GM21526 (cell line): ENCODE results near the gene APOC3.
"Not testable (repeated sequence)": the region's sequence is repeated elsewhere in the genome, so short reads cannot be mapped to it uniquely, and the experiment has no call there.

Experiments
- ATAC-seq: cut with Tn5 transposase; IDR thresholded peaks from one replicate; pipeline ENCODE4 v1.9.1; 2021; ENCODE audit warnings: moderate library complexity; ENCODE audit not compliant: unreplicated experiment, low FRiP score

APOC3 gene

DNA sequence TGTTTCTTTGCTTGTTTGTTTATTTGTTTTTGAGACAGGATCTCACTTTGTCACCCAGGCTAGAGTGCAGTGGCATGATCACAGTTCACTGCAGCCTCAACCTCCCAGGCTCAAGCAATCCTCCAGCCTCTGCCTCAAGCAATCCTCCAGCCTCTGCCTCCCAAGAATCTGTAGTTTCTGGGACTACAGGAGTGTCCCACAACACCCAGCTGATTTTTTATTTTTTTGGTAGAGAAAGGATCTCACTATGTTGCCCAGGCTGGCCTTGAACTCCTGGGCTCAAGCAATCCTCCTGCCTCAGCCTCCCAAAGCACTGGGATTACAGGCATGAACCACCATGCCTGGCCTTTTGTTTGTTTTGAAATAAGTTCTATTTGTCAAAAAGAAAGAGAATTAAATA is 28.0 kb upstream of the APOC3 start:
- not testable (repeated sequence) for ATAC-seq

GRCh38 chr11:116804001-116804400 is 25.7 kb upstream of the APOC3 start:
- ATAC-seq: no peak

GRCh38 chr11:116807601-116808261 is 22.0 kb upstream of the APOC3 start:
- no peak for ATAC-seq

- ATAC-seq: no peak
These were observed 21.2 kb upstream of the APOC3 start for GRCh38 chr11:116808262-116809175.

DNA sequence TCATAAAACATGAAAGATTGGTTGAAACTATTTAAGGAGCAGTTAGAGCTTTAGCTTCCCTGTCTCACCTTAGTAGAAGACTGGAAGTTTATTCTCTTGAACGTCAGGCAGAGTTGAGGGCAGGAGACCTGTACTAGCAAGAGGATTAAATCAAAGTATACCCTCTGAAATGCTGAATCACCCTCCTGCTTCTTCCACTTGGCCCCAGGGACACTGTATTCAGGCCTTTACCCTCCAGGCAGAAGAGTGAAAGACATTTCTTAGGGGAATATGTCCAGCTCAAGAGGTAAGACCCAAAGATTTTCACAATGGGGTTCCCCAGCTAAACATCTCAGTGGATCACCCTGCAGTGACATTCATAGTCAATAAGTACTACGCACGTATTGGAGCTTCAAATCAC is 18.5 kb upstream of the APOC3 start:
- ATAC-seq: no peak

DNA sequence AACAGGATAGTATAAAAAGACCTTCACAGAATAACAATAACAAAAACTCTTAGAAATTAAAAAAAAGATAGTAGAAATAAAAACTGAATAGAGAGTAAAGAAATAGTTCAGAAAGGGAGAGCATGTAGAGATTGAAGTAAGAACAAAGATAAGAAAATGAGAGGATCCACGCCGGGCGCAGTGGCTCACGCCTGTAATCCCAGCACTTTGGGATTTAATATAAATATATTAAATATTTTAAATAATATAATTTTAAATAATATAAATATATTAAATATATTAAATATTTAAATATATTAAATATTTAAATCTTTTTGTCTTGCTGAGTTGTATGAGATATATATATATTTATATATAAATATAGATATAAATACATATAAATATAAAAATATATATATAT is 17.6 kb upstream of the APOC3 start:
- ATAC-seq: no peak

DNA sequence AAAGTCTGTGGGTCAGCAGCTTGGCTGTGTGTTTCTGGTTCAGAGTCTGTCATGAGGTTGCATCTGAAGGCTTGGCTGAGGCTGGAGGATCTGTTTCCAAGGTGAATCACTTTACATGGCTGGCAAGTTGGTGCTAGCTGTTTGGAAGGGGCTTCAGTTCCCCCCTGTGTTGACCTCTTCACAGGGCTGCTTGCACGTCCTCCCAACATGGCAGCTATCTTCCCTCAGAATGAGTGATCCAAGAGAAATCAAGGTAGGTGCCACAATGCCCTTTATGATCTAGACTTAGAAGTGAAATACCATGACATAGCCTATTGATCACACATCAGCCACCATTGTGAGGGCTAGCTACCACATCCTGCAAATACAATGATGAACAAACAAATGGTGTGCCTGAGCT is 16.5 kb upstream of the APOC3 start:
- ATAC-seq: no peak

DNA sequence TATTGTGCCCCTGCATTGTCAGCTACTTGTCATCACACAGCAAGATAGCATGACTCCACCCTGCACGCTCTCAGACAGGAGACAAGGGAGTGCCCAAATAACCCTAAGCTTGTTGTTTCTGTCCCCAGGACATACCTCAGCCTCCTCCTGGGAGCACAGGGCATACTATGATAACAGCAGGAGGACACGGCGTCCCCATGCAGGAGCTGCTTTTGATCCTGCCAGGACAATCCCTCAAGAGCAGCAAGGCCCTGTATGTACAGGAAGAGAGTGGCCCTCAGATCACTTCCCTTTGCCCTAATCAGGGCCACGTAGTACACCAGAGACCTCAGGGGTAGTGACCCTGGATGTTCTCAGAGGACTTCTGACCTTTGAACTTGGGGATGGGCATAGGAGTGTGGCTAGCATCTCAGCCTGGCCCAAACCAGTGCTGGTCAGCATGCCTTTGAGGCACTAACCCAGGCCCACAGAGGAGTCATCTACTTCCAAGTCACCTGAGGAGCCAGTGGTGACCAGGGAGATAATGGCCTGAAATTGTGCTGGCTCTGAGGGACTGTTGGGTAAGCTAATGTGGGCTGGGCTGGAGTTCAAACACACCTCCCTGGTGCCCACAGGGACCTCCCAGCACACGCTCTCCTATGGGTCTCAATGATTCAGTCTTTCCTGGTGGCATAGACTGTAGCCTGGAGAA is 15.8 kb upstream of the APOC3 start:
- ATAC-seq: no peak

DNA sequence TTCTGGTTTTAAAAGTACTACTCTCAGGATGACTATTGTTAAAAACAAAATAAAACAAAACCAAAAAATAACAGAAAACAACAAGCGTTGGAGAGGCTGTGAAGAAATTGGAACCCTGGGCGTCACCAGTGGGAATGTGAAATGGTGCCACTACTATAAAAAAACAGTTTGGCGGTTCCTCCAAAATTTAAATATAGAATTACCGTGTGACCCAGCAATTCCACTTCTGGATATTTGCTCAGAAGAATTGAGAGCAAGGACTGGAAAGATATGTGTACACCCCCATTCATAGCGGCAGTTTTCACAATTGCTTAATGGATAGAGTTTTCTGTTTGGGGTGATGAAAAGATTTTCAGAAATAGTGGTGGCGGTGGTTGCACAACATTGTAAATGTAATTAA is 15.2 kb upstream of the APOC3 start:
- ATAC-seq: no peak

GRCh38 chr11:116819049-116819448 is 10.7 kb upstream of the APOC3 start:
- no peak for ATAC-seq

GRCh38 chr11:116821050-116821918 is 8.4 kb upstream of the APOC3 start:
- no peak for ATAC-seq

- no peak for ATAC-seq
These were observed 7.1 kb upstream of the APOC3 start for GRCh38 chr11:116822575-116822974.

DNA sequence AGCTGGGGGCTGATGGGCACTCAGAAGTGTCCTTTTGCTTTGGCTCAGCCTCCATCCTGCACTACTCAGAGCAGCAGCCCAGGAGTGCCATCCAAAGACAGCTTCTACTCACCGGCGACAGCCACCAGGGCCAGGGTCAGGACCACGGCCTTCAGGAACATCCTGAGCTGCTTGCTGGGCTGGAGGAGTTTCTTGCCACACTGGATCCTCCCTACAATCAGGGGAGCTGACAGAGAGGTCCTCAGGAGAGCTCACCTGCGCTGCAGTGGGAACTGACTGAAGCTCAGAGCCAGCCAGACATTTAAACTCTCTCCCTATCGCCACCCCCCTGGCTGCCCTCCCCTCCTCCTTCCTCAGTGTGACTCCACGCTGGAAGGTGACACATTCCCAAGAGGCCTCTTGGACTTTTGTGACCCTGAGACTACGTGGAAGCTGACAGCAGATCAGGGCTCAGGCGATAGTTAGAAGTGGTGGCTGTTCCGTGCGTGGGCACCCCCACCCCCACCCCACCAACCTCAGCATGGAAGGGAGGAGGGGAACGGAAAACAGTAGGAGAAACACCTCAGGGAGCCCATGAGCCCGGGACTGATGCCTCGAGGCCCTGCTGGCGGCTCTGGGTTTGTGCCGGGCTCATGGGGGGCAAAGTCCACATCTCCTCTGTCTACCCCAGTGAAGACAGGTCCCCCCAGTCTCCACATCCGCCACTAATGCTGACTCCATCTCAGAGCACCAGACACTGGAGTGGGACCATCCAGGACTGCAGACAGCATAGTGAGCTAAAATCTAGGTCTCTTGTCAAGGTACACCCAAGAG is 6.5 kb upstream of the APOC3 start, which contains the start of gene APOA4:
Gene APOA4 (minus strand): TSS at position 274 of the 813 bp plus-strand sequence. CDS start 113 bp downstream, at position 161.
- no peak for ATAC-seq

- ATAC-seq: no peak
These were observed 4.3 kb upstream of the APOC3 start for GRCh38 chr11:116825434-116825833.

- ATAC-seq: no peak
These were observed 3.6 kb upstream of the APOC3 start for GRCh38 chr11:116825854-116826750.

- no peak for ATAC-seq
These were observed 2.8 kb upstream of the APOC3 start for GRCh38 chr11:116826751-116827431.

- no peak for ATAC-seq
These were observed 2.2 kb upstream of the APOC3 start for GRCh38 chr11:116827461-116827860.
